Liver (tissue), 9 donors: ENCODE measurements around the gene EIF2B5. TPM values are rescaled to one million over a fixed set of nuclear protein-coding genes. Genes with fewer than 3 reads are reported as not detected.

Experiments
- DNase-seq: peaks from one replicate; pipeline ENCODE4 v3.0.0-alpha.2; 2017; ENCODE audit warnings: low spot score
- H3K27ac ChIP-seq, 2 donors: one replicate each; pipeline ENCODE4 v1.7.0; 2013; ENCODE audit warnings: inconsistent platforms in 2 of 2, low read length in 2 of 2, control low read depth in 1 of 2, low read depth in 1 of 2, mild to moderate bottlenecking in 1 of 2
- H3K27me3 ChIP-seq, 4 donors: one replicate each; pipeline versions ENCODE4 v1.6.1 to v1.7.0; 2013; ENCODE audit warnings: low read length in 3 of 4, inconsistent platforms in 1 of 4, mild to moderate bottlenecking in 1 of 4, moderate library complexity in 1 of 4; ENCODE audit not compliant: control insufficient read depth in 4 of 4, insufficient read depth in 4 of 4
- H3K36me3 ChIP-seq, 4 donors: one replicate each; pipeline versions ENCODE4 v1.6.1 to v1.7.0; 2013; ENCODE audit warnings: low read length in 3 of 4, mild to moderate bottlenecking in 3 of 4, low read depth in 1 of 4, moderate library complexity in 1 of 4; ENCODE audit not compliant: control insufficient read depth in 4 of 4, insufficient read depth in 3 of 4
- H3K4me1 ChIP-seq, 4 donors: one replicate each; pipeline versions ENCODE4 v1.6.1 to v1.7.0; 2013; ENCODE audit warnings: low read length in 3 of 4, mild to moderate bottlenecking in 3 of 4, moderate library complexity in 1 of 4; ENCODE audit not compliant: control insufficient read depth in 4 of 4, insufficient read depth in 4 of 4
- H3K4me3 ChIP-seq, 3 donors: one replicate each; pipeline versions ENCODE4 v1.6.1 to v1.7.0; 2013; ENCODE audit warnings: low read length in 3 of 3, control low read depth in 1 of 3, low read depth in 1 of 3, mild to moderate bottlenecking in 1 of 3
- H3K9ac ChIP-seq, 2 donors: one replicate each; pipeline ENCODE4 v1.7.0; 2013; ENCODE audit warnings: low read length in 2 of 2, mild to moderate bottlenecking in 2 of 2, moderate library complexity in 2 of 2, control low read depth in 1 of 2, low read depth in 1 of 2
- H3K9me3 ChIP-seq, 4 donors: one replicate each; pipeline versions ENCODE4 v1.6.1 to v1.7.0; 2013; ENCODE audit warnings: low read length in 3 of 4; ENCODE audit not compliant: control insufficient read depth in 4 of 4
- EGR1 ChIP-seq, 2 donors: IDR thresholded peaks; 2 replicates each; pipeline ENCODE4 v1.6.1; 2016 to 2018; ENCODE audit warnings: antibody characterized with exemption in 2 of 2, low read depth in 2 of 2
- FOXA1 ChIP-seq: IDR thresholded peaks from 2 replicates; pipeline ENCODE4 v1.6.1; 2016; ENCODE audit warnings: antibody characterized with exemption
- FOXA2 ChIP-seq: IDR thresholded peaks from 2 replicates; pipeline ENCODE4 v1.6.1; 2016; ENCODE audit warnings: antibody characterized with exemption
- HNF4A ChIP-seq, 2 donors: conservative IDR thresholded peaks; 2 replicates each; pipeline ENCODE4 v1.6.1; 2016; ENCODE audit warnings: antibody characterized with exemption in 2 of 2, mild to moderate bottlenecking in 2 of 2
- HNF4G ChIP-seq: IDR thresholded peaks from 2 replicates; pipeline ENCODE4 v1.6.1; 2016; ENCODE audit warnings: antibody characterized with exemption
- JUND ChIP-seq, 2 donors: IDR thresholded peaks; 2 replicates each; pipeline ENCODE4 v1.6.1; 2016; ENCODE audit warnings: antibody characterized with exemption in 2 of 2
- NR2F2 ChIP-seq: IDR thresholded peaks from 2 replicates; pipeline ENCODE4 v1.6.1; 2016; ENCODE audit warnings: antibody characterized with exemption
- RAD21 ChIP-seq, 2 donors: IDR thresholded peaks; 2 replicates each; pipeline ENCODE4 v1.6.1; 2016; ENCODE audit warnings: antibody characterized with exemption in 2 of 2, mild to moderate bottlenecking in 2 of 2
- RXRA ChIP-seq, 2 donors: IDR thresholded peaks; 2 replicates each; pipeline ENCODE4 v1.6.1; 2017 to 2018; ENCODE audit warnings: antibody characterized with exemption in 2 of 2, mild to moderate bottlenecking in 1 of 2
- SP1 ChIP-seq: IDR thresholded peaks from 2 replicates; pipeline ENCODE4 v1.6.1; 2018; ENCODE audit warnings: antibody characterized with exemption, mild to moderate bottlenecking
- TAF1 ChIP-seq: conservative IDR thresholded peaks from 2 replicates; pipeline ENCODE4 v1.6.1; 2016; ENCODE audit warnings: antibody characterized with exemption, mild to moderate bottlenecking
- WGBS: extraction: QIAGEN DNeasy Blood & Tissue Kit; methylation state at CpG from one replicate; pipeline ENCODE4 v1.1.7; 2013; 5-methylcytosine and 5-hydroxymethylcytosine counted together
- polyA plus RNA-seq, 2 donors: library from polyadenylated mRNA; stranded (reverse) in 1 of 2; unstranded in 1 of 2; fragments of 200-250 nt in 1 of 2; fragments of >200 nt in 1 of 2; fragmentation: Nextera tagmentation in 1 of 2; extraction: Ambion mirVana in 1 of 2; gene quantifications; one replicate each; pipeline versions ENCODE4 v1.2.1 to v1.2.3, GENCODE V29; 2013 to 2015
- total RNA-seq, 2 donors: library from RNA; depleted of rRNA; stranded (reverse); fragments of >200 nt; gene quantifications; one replicate each; pipeline ENCODE4 v1.2.3, GENCODE V29; 2014
- TF ChIP-seq, protein P1 (sequence below): IDR thresholded peaks from 2 replicates; pipeline ENCODE4 v1.6.1; 2016; ENCODE audit warnings: antibody characterized with exemption
- TF ChIP-seq, protein P2 (sequence below): fragments of 150-350 bp; IDR thresholded peaks from 2 replicates; pipeline ENCODE4 v1.5.1; 2017; ENCODE audit warnings: improper control_type of control experiment, low read depth, low read length; ENCODE audit not compliant: missing input control
- donor health status: healthy.
- donor health status: healthy.
- donor health status: healthy.
- donor health status: healthy.
- donor health status: healthy.

Gene EIF2B5
- total and polyA plus RNA-seq, 4 donors: 19.0 to 34.3 (median 24.4) TPM

DNA sequence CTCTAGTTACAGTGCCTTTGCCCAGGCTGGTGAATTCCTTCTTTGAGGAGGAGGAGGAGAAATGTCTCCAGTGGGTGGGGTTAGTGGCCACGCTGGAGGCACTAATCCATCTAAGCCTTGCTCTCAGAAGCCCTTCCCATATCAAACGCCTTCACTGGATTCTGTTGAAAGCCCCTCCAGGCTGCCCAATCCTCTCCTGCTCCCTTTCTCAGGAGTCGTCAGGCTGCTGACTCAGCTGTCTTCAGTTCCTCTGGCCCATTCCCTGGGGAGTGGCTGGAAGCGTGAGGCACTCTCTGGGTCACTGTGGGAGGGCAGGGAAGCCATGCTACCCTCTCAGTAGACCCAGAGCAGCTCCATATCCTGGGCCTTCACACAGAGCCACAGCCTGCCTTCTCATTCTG, 42.2 kb downstream of the EIF2B5 start:
- Histone ChIP-seq H3K9ac (no peak overlapping the region), H3K36me3 (peaks cover 17 to 49% (median 31%) of the 10 kb centered on the region in 4 donors), H3K27ac (peak overlapping the region; percentile 28 to 33), H3K4me3 (no peak overlapping the region), H3K27me3 (no peaks in the 10 kb centered on the region), H3K4me1 (peaks cover 6 to 29% (median 19%) of the 10 kb centered on the region in 4 donors), H3K9me3 (no peaks in the 10 kb centered on the region)
- DNase-seq: no peak
- 68% methylated on average over 4 of the region's 4 CpGs for WGBS
- TF ChIP-seq FOXA2 (no peak), RAD21 (IDR thresholded peaks at IDR 0.05) (no peak), HNF4A (conservative IDR thresholded peaks at IDR 0.05) (no peak), FOXA1 (no peak)

DNA sequence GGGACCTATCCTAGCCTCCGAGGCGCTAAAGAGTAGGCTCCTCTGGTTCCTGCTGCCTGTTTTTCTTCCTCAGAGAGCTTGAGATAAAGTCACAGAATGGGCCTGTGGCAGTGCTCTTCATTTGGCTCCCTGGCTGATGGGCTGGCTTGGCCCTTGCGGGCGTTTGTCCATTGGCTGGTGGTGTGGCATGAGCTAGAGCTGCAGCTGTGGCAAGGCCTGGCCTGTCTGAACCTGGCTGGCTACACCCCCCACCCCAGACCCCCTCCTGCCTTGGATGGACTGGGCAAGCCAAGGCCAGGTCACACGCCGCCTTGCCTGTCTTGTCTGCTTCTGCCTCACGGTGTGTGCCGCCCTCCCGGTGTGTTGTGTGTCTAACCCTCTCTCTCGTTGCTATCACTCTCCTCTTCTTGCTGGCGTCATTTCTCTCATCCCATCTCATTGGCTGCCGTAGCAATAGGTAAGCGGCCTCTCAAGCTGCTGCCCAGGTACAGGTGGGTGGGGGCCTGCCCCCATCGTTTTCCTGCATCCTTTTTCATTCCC, 42.7 kb downstream of the EIF2B5 start:
- 89% methylated on average over 14 of the region's 14 CpGs for WGBS
- H3K36me3 ChIP-seq: peaks cover 17 to 54% (median 35%) of the 10 kb centered on the region in 4 donors
- no peak overlapping the region for H3K4me3 ChIP-seq
- DNase-seq: no peak
- H3K4me1 ChIP-seq: peaks cover 6 to 29% (median 19%) of the 10 kb centered on the region in 4 donors
- H3K9ac ChIP-seq: no peak overlapping the region
- no peaks in the 10 kb centered on the region for H3K27me3 ChIP-seq
- no peak overlapping the region for H3K27ac ChIP-seq
- TF ChIP-seq, protein P1, sequence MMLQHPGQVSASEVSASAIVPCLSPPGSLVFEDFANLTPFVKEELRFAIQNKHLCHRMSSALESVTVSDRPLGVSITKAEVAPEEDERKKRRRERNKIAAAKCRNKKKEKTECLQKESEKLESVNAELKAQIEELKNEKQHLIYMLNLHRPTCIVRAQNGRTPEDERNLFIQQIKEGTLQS: no peak
- TF ChIP-seq FOXA1: no peak
- TF ChIP-seq EGR1 (IDR thresholded peaks at IDR 0.05; ENCODE audit: low read depth in 2 of 2): no peak
- TF ChIP-seq NR2F2: no peak
- TF ChIP-seq RXRA (IDR thresholded peaks at IDR 0.05): no peak
- no peak for TF ChIP-seq JUND (IDR thresholded peaks at IDR 0.05)
- no peak for TF ChIP-seq TAF1
- TF ChIP-seq HNF4A (conservative IDR thresholded peaks at IDR 0.05): no peak
- TF ChIP-seq HNF4G: no peak
- TF ChIP-seq SP1: no peak
- H3K9me3 ChIP-seq: no peaks in the 10 kb centered on the region

DNA sequence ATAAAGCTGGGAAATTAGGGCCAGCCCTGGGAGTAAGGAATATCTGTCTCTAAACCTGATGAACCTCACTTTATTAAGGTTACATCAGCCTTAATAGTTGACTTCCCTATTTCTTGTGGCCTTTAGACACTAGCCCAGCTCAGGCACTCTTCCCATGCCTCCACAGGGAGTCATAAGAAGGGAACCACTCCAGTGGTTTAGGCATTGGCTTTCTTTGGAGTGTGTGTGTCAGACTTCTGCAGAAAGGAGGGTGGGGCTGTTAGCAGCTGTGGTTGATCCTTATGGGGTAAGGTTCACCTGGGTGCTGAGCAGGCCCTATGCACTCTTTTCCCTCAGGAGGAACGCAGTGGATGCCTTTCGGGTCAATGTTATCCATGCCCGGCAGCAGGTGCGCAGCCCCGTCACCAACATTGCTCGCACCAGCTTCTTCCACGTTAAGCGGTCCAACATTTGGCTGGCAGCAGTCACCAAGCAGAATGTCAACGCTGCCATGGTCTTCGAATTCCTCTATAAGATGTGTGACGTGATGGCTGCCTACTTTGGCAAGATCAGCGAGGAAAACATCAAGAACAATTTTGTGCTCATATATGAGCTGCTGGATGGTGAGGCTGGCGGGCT, 43.5 kb downstream of the EIF2B5 start:
- no peak overlapping the region for H3K27ac ChIP-seq
- DNase-seq: no peak
- TF ChIP-seq, protein P2, sequence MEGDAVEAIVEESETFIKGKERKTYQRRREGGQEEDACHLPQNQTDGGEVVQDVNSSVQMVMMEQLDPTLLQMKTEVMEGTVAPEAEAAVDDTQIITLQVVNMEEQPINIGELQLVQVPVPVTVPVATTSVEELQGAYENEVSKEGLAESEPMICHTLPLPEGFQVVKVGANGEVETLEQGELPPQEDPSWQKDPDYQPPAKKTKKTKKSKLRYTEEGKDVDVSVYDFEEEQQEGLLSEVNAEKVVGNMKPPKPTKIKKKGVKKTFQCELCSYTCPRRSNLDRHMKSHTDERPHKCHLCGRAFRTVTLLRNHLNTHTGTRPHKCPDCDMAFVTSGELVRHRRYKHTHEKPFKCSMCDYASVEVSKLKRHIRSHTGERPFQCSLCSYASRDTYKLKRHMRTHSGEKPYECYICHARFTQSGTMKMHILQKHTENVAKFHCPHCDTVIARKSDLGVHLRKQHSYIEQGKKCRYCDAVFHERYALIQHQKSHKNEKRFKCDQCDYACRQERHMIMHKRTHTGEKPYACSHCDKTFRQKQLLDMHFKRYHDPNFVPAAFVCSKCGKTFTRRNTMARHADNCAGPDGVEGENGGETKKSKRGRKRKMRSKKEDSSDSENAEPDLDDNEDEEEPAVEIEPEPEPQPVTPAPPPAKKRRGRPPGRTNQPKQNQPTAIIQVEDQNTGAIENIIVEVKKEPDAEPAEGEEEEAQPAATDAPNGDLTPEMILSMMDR: no peak
- TF ChIP-seq EGR1 (IDR thresholded peaks at IDR 0.05; ENCODE audit: low read depth in 2 of 2): no peak
- no peak for TF ChIP-seq JUND (IDR thresholded peaks at IDR 0.05)
- no peak for TF ChIP-seq HNF4G
- TF ChIP-seq HNF4A (conservative IDR thresholded peaks at IDR 0.05): no peak

More for the DNA sequence above, 43.5 kb downstream of the EIF2B5 start:
- Histone ChIP-seq H3K36me3 (peaks cover 20 to 62% (median 41%) of the 10 kb centered on the region in 4 donors), H3K27me3 (no peaks in the 10 kb centered on the region), H3K9ac (no peak overlapping the region), H3K9me3 (no peaks in the 10 kb centered on the region), H3K4me1 (peaks cover 6 to 29% (median 19%) of the 10 kb centered on the region in 4 donors), H3K4me3 (no peak overlapping the region)
- WGBS: 96% methylated on average over 13 of the region's 13 CpGs
